Vagina (tissue), 2 donors: ENCODE results near the gene POC1B. TPM values are rescaled to one million over a fixed set of nuclear protein-coding genes. Genes with fewer than 3 reads are reported as not detected.

Source experiments
- DNase-seq, 2 donors: peaks; one replicate each; pipeline ENCODE4 v3.0.0-alpha.2; 2017; ENCODE audit errors: extremely low spot score in 2 of 2
- H3K27ac ChIP-seq: fragments of 200-600 bp; sonication (generic); one replicate; pipeline ENCODE4 v1.5.1; 2019
- H3K27me3 ChIP-seq: fragments of 200-600 bp; sonication (generic); one replicate; pipeline ENCODE4 v1.5.1; 2019
- H3K36me3 ChIP-seq, 2 donors: fragments of 200-600 bp; sonication (generic); one replicate each; pipeline ENCODE4 v1.5.1; 2017 to 2019
- H3K4me1 ChIP-seq: fragments of 200-600 bp; sonication (generic); one replicate; pipeline ENCODE4 v1.5.1; 2019
- H3K4me3 ChIP-seq, 2 donors: fragments of 200-600 bp; sonication (generic); 1 replicate in 1 of 2; 2 replicates in 1 of 2; pipeline ENCODE4 v1.5.1; 2016 to 2019
- H3K9me3 ChIP-seq: fragments of 200-600 bp; sonication (generic); one replicate; pipeline ENCODE4 v1.5.1; 2019
- POLR2A ChIP-seq, 2 donors: fragments of 450-650 bp; IDR thresholded peaks; one replicate each; pipeline ENCODE4 v1.6.1; 2017; ENCODE audit warnings: antibody characterized with exemption in 2 of 2, mild to moderate bottlenecking in 2 of 2, moderate library complexity in 2 of 2
- POLR2AphosphoS5 ChIP-seq, 2 donors: sonication (generic); formaldehyde crosslinking; IDR thresholded peaks; one replicate each; pipeline ENCODE4 v1.9.0; 2017; ENCODE audit warnings: antibody characterized with exemption in 2 of 2, mild to moderate bottlenecking in 2 of 2, low read depth in 1 of 2; ENCODE audit not compliant: insufficient read depth in 1 of 2
- intact Hi-C: fragments of 100-400 bp; cut with DNase I; formaldehyde crosslinking; loops from one replicate; pipeline ENCODE4 v1.15.1; 2023
- total RNA-seq: library from RNA; depleted of rRNA; stranded (reverse); fragments of >200 nt; gene quantifications from one replicate; pipeline ENCODE4 v1.2.3, GENCODE V29; 2016
- TF ChIP-seq, protein P1 (sequence below), 3 experiments: fragments of 450-650 bp in 2 of 3; fragments of 200-600 bp in 1 of 3; sonication (generic) in 1 of 3; IDR thresholded peaks; one replicate each; pipeline ENCODE4 v1.5.1; 2017 to 2019; ENCODE audit warnings: antibody characterized with exemption in 3 of 3, mild to moderate bottlenecking in 2 of 3, moderate library complexity in 2 of 3

POC1B gene
- total RNA-seq, 1 donor from 2014 or later = 18.9 TPM

GRCh38 chr12:89424389-89424788 lies 101.5 kb downstream of the POC1B start:
- no peaks in the 10 kb centered on the region for H3K27me3 ChIP-seq
- no peak for DNase-seq
- H3K4me1 ChIP-seq = no peaks in the 10 kb centered on the region
- H3K27ac ChIP-seq = no peak overlapping the region
- H3K36me3 ChIP-seq = peaks cover 0 to 5% of the 10 kb centered on the region in 2 donors
- H3K4me3 ChIP-seq = no peak overlapping the region
- intact Hi-C loops = no loop called here
- TF ChIP-seq POLR2A (IDR thresholded peaks at IDR 0.05) (no peak), POLR2AphosphoS5 (IDR thresholded peaks at IDR 0.05; ENCODE audit: insufficient read depth in 1 of 2, low read depth in 1 of 2) (no peak)
- TF ChIP-seq, protein P1, sequence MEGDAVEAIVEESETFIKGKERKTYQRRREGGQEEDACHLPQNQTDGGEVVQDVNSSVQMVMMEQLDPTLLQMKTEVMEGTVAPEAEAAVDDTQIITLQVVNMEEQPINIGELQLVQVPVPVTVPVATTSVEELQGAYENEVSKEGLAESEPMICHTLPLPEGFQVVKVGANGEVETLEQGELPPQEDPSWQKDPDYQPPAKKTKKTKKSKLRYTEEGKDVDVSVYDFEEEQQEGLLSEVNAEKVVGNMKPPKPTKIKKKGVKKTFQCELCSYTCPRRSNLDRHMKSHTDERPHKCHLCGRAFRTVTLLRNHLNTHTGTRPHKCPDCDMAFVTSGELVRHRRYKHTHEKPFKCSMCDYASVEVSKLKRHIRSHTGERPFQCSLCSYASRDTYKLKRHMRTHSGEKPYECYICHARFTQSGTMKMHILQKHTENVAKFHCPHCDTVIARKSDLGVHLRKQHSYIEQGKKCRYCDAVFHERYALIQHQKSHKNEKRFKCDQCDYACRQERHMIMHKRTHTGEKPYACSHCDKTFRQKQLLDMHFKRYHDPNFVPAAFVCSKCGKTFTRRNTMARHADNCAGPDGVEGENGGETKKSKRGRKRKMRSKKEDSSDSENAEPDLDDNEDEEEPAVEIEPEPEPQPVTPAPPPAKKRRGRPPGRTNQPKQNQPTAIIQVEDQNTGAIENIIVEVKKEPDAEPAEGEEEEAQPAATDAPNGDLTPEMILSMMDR (IDR thresholded peaks at IDR 0.05) = no peak
- no peaks in the 10 kb centered on the region for H3K9me3 ChIP-seq

DNA sequence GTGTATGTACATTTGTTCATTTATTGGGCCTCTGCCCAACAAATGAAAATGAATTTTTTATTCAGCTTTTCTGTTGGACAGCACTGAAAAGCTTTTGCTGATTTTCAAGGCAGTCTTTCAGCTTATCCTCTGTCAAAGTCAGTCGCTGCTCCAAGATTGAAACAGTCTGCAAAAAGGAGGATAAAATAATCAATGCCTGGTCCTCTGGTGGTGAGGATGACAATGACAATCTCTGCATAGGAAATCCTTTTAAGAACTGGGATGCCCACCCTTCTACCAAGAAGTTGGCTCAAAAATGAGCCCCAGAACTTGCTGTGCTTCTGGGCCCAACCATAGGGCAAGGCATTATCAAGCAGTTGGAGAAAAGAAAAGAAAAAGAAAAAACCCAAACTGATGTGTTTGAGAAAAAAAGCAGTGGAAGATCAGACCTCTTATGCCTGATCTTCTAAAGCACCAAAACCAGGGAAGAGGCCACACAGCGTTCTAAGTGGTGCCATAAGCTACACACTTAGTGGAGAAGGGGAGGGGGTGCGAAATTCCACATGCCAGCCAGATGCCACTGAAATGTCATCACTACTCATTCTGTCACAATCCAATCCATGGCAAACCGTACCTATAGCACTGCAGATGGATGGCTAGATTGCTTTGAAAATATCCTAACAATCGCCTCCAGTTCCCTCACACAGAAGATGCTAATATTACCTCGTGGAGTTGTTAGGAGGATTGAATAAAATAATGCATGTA lies 104.6 kb downstream of the POC1B start:
- Histone ChIP-seq H3K4me1 (peaks cover 13% of the 10 kb centered on the region), H3K36me3 (peaks cover 0 to 5% of the 10 kb centered on the region in 2 donors), H3K27me3 (no peaks in the 10 kb centered on the region), H3K27ac (no peak overlapping the region), H3K4me3 (no peak overlapping the region), H3K9me3 (no peaks in the 10 kb centered on the region)
- TF ChIP-seq POLR2AphosphoS5 (IDR thresholded peaks at IDR 0.05; ENCODE audit: insufficient read depth in 1 of 2, low read depth in 1 of 2) (no peak), POLR2A (IDR thresholded peaks at IDR 0.05) (no peak)
- TF ChIP-seq, protein P1 (IDR thresholded peaks at IDR 0.05) = no peak
- intact Hi-C loops = no loop called here
- no peak for DNase-seq

- no peak for DNase-seq
- Histone ChIP-seq H3K9me3 (no peaks in the 10 kb centered on the region), H3K27ac (no peak overlapping the region), H3K27me3 (no peaks in the 10 kb centered on the region), H3K4me3 (no peak overlapping the region), H3K36me3 (no peaks in the 10 kb centered on the region), H3K4me1 (peaks cover 13% of the 10 kb centered on the region)
- intact Hi-C loops = no loop called here
- TF ChIP-seq, protein P1 (IDR thresholded peaks at IDR 0.05) = no peak
- no peak for TF ChIP-seq POLR2AphosphoS5 (IDR thresholded peaks at IDR 0.05; ENCODE audit: insufficient read depth in 1 of 2, low read depth in 1 of 2)
- TF ChIP-seq POLR2A (IDR thresholded peaks at IDR 0.05) = no peak
These were observed 107.5 kb downstream of the POC1B start for GRCh38 chr12:89418228-89418910.

DNA sequence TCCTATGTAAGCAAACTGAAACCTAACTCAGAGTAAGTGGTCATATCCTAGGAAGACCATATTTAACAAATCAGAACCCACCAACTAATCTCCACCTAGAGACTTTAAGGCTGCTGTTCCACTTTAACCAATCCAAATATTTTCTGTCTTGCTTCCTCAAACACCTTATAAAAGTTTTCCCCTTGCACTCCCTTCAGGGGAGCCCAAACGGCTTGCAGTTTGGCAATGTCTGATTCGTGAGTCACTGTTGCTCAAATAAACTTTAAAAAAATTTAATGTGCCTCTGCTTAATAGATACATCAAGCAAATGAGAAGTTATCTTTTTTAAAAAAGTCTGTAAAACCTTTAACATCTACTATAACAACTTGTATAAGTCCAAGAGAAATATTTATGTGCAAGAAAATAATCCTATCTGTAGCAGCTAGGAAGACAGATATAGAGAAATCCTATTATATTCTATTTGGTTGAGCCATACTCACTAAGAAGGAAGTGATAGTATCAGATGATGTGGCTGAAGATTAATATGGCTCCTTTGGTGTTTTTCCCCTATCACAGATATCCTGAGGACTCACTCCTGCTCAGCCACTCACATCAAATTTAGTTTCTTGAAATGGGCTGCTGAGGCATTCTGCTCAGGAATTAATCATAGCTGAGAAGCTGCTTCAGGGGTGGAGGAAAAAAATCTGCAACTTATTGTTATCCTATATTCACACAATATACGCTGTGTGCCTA lies 108.4 kb downstream of the POC1B start:
- H3K9me3 ChIP-seq = no peaks in the 10 kb centered on the region
- DNase-seq = no peak
- no peak overlapping the region for H3K27ac ChIP-seq
- intact Hi-C loops = no loop called here
- H3K4me1 ChIP-seq = peaks cover 13% of the 10 kb centered on the region
- H3K27me3 ChIP-seq = no peaks in the 10 kb centered on the region
- no peaks in the 10 kb centered on the region for H3K36me3 ChIP-seq
- TF ChIP-seq POLR2AphosphoS5 (IDR thresholded peaks at IDR 0.05; ENCODE audit: insufficient read depth in 1 of 2, low read depth in 1 of 2) (no peak), POLR2A (IDR thresholded peaks at IDR 0.05) (no peak)
- TF ChIP-seq, protein P1 (IDR thresholded peaks at IDR 0.05) = no peak
- no peak overlapping the region for H3K4me3 ChIP-seq
